ENCODE data around the gene NUMB. TPM values are rescaled to one million over a fixed set of nuclear protein-coding genes. Genes with fewer than 3 reads are reported as not detected.

The NUMB gene
- total RNA-seq, 1 experiment from 2014 or later: 46.5 TPM

- Mint-ChIP-seq H3K27me3 (ENCODE audit: low read depth) (peaks cover 32% of the 10 kb centered on the region), H3K36me3 (ENCODE audit: insufficient read depth in 1 of 3, low read depth in 3 of 3) (peaks cover 10 to 25% (median 13%) of the 10 kb centered on the region in 3 experiments; a peak in 6 of 7 replicates), H3K4me1 (peaks cover 6 to 11% of the 10 kb centered on the region in 2 experiments), H3K4me3 (no peak overlapping the region), H3K27ac (no peak overlapping the region), H3K9me3 (no peaks in the 10 kb centered on the region)
- Histone ChIP-seq H3K27me3 (ENCODE audit: insufficient read depth, low read length) (no peaks in the 10 kb centered on the region), H3K18ac (ENCODE audit: insufficient read length, low read depth, low read length) (no peak overlapping the region), H3T11ph (ENCODE audit: low read length) (no peak overlapping the region), H2BK120ac (ENCODE audit: low read depth, low read length, poor library complexity, severe bottlenecking) (no peak overlapping the region), H2BK12ac (ENCODE audit: insufficient read length, low read depth, low read length) (no peak overlapping the region), H3K9me3 (ENCODE audit: control insufficient read depth, low read depth, low read length) (no peaks in the 10 kb centered on the region), H3K27ac (ENCODE audit: insufficient read length, low read depth, low read length) (no peak overlapping the region), H3K4ac (ENCODE audit: low read depth, low read length) (no peak overlapping the region), H3K23ac (ENCODE audit: insufficient read length, low read depth, low read length) (no peak overlapping the region), H2AK5ac (ENCODE audit: insufficient read length, low read length) (no peak overlapping the region), H2BK5ac (ENCODE audit: insufficient read length, low read length) (no peak overlapping the region), H3K79me1 (ENCODE audit: insufficient read depth, low read depth, low read length, poor library complexity, severe bottlenecking) (no peaks in the 10 kb centered on the region), H3K4me1 (ENCODE audit: insufficient read depth, low read length) (peaks cover 3% of the 10 kb centered on the region; the same call in 1 of the 2 replicates), H3K79me2 (ENCODE audit: insufficient read depth, low read length) (no peaks in the 10 kb centered on the region), H4K20me1 (ENCODE audit: control insufficient read depth, insufficient read depth, insufficient read length) (peaks cover 3% of the 10 kb centered on the region), H4K91ac (ENCODE audit: insufficient read length, low read depth, low read length) (no peak overlapping the region), H3K9ac (ENCODE audit: extremely low read depth, insufficient read length, low read length) (no peak overlapping the region), H4K5ac (ENCODE audit: insufficient read length, low read depth, low read length) (no peak overlapping the region), H4K8ac (replicated peaks; ENCODE audit: insufficient read length, low read depth, low read length) (no peak overlapping the region), H2BK20ac (ENCODE audit: low read depth, low read length, poor library complexity, severe bottlenecking) (no peak overlapping the region), H3K56ac (ENCODE audit: insufficient read length, low read depth, low read length) (no peak overlapping the region), H2AFZ (ENCODE audit: low read length) (no peak overlapping the region), H3K23me2 (ENCODE audit: insufficient read length, low read depth, low read length, poor library complexity, severe bottlenecking) (no peaks in the 10 kb centered on the region), H3K4me2 (ENCODE audit: insufficient read depth, insufficient read length, low read length) (no peak overlapping the region), H3K14ac (ENCODE audit: insufficient read depth, low read length) (no peak overlapping the region), H2BK15ac (ENCODE audit: low read depth, low read length) (no peak overlapping the region)
- TF ChIP-seq, protein P1, sequence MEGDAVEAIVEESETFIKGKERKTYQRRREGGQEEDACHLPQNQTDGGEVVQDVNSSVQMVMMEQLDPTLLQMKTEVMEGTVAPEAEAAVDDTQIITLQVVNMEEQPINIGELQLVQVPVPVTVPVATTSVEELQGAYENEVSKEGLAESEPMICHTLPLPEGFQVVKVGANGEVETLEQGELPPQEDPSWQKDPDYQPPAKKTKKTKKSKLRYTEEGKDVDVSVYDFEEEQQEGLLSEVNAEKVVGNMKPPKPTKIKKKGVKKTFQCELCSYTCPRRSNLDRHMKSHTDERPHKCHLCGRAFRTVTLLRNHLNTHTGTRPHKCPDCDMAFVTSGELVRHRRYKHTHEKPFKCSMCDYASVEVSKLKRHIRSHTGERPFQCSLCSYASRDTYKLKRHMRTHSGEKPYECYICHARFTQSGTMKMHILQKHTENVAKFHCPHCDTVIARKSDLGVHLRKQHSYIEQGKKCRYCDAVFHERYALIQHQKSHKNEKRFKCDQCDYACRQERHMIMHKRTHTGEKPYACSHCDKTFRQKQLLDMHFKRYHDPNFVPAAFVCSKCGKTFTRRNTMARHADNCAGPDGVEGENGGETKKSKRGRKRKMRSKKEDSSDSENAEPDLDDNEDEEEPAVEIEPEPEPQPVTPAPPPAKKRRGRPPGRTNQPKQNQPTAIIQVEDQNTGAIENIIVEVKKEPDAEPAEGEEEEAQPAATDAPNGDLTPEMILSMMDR (conservative IDR thresholded peaks at IDR 0.05): no peak
- DNase-seq: no peak
- WGBS (ENCODE audit: extremely low coverage, insufficient read length, low lambda C conversion rate): no CpG with 5 or more reads among the region's 6 CpGs
These were observed 186.0 kb downstream of the NUMB start for GRCh38 chr14:73272393-73272792.
